ENCODE measurements around the gene CYP20A1. TPM values are rescaled to one million over a fixed set of nuclear protein-coding genes. Genes with fewer than 3 reads are reported as not detected.
"Not testable (repeated sequence)": the region's sequence is repeated elsewhere in the genome, so short reads cannot be mapped to it uniquely, and the experiment has no call there.

CYP20A1 gene
- total RNA-seq, 2 donors from 2014 or later: 22.9 to 27.8 TPM

DNA sequence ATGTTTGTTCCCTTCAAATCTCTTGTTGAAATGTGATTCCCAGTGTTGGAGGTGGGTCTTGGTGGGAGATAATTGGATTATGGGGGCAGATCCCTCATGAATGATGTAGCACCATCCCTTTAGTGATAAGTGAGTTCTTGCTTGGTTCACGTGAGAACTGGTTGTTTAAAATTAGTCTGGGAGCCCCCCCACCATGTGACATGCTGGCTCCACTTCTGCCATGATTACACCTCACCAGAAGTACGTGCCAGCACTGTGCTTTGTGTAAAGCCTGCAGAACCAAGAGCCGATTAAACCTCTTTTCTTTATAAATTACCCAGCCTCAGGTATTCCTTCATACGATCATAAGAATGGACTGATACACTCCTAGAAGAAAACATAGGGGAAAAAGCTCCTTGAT, 99.5 kb downstream of the CYP20A1 start:
- Histone ChIP-seq H3K27me3 (ENCODE audit: control insufficient read depth, insufficient read depth, low read length, poor library complexity, severe bottlenecking) (no peaks in the 10 kb centered on the region), H3K9me3 (ENCODE audit: control insufficient read depth, low read length) (no peaks in the 10 kb centered on the region), H3K4me1 (ENCODE audit: control insufficient read depth, insufficient read depth, low read length) (peaks cover 7% of the 10 kb centered on the region), H3K27ac (ENCODE audit: low read depth, low read length) (no peak overlapping the region), H3K36me3 (ENCODE audit: control insufficient read depth, insufficient read depth, low read length) (no peaks in the 10 kb centered on the region), H3K9ac (ENCODE audit: extremely low read depth, low read length, poor library complexity, severe bottlenecking) (no peak overlapping the region), H3K4me3 (ENCODE audit: low read length) (no peak overlapping the region)
- Mint-ChIP-seq H3K9me3 (no peaks in the 10 kb centered on the region), H3K27ac (peak overlapping the region; percentile 38), H3K4me3 (no peak overlapping the region), H3K4me1 (peaks cover 14% of the 10 kb centered on the region), H3K36me3 (ENCODE audit: low read depth) (peaks cover 25% of the 10 kb centered on the region), H3K27me3 (ENCODE audit: insufficient read depth) (no peaks in the 10 kb centered on the region)
- DNase-seq: no peak
- TF ChIP-seq CTCF (conservative IDR thresholded peaks at IDR 0.05): no peak
- WGBS, 2 experiments (ENCODE audit: insufficient coverage in 1 of 2, insufficient read length in 1 of 2): 75 to 78% methylated on average over 1 to 4 of the region's 4 CpGs

DNA sequence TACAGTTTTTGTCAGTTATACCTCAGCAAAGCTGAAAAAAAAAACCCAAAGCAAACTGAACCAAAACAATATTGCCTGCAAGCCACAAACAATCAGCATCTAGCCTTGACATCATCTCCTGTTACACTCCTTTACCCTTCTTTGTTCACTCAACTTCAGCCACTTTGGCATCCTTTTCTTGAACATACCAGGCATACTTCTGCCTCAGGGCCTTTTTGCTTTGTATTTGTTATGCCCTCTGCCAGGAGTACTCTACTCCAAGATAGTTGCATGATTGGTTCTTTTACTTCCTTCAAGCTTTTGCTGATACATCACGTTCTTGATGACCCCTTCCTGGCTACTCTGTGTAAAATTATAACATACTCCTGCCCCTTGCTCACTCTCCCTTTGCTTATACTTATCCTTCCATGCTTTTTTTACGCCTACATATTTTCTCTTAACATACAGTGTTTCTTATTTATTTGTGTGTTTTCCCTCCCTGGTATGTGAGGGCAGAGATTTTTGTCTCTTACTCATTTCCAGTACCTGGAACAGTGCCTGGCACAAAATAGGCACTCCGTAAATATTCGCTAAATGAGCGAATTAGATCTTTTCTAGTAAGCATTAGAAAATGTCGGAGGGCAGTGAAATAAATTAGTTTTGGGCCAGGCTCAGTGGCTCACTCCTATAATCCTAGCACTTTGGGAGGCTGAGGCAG, 102.1 kb downstream of the CYP20A1 start:
- no peak for DNase-seq
- Mint-ChIP-seq H3K27me3 (ENCODE audit: insufficient read depth) (no peaks in the 10 kb centered on the region), H3K36me3 (ENCODE audit: low read depth) (peaks cover 38% of the 10 kb centered on the region), H3K4me1 (peaks cover 14% of the 10 kb centered on the region), H3K27ac (peak overlapping the region; percentile 1), H3K9me3 (no peaks in the 10 kb centered on the region), H3K4me3 (no peak overlapping the region)
- peaks cover 7% of the 10 kb centered on the region for H3K4me1 ChIP-seq (ENCODE audit: control insufficient read depth, insufficient read depth, low read length)
- H3K36me3 ChIP-seq (ENCODE audit: control insufficient read depth, insufficient read depth, low read length): peaks cover 7% of the 10 kb centered on the region
- H3K4me3 ChIP-seq (ENCODE audit: low read length): no peak overlapping the region
- H3K9ac ChIP-seq (ENCODE audit: extremely low read depth, low read length, poor library complexity, severe bottlenecking): no peak overlapping the region
- WGBS, 2 experiments (ENCODE audit: insufficient coverage in 1 of 2, insufficient read length in 1 of 2): 90 to 94% methylated on average over 5 to 6 of the region's 6 CpGs
- peaks cover 5% of the 10 kb centered on the region for H3K9me3 ChIP-seq (ENCODE audit: control insufficient read depth, low read length)
- no peak for TF ChIP-seq CTCF (conservative IDR thresholded peaks at IDR 0.05)
- H3K27me3 ChIP-seq (ENCODE audit: control insufficient read depth, insufficient read depth, low read length, poor library complexity, severe bottlenecking): no peaks in the 10 kb centered on the region
- H3K27ac ChIP-seq (ENCODE audit: low read depth, low read length): peak overlapping the region; percentile 29

DNA sequence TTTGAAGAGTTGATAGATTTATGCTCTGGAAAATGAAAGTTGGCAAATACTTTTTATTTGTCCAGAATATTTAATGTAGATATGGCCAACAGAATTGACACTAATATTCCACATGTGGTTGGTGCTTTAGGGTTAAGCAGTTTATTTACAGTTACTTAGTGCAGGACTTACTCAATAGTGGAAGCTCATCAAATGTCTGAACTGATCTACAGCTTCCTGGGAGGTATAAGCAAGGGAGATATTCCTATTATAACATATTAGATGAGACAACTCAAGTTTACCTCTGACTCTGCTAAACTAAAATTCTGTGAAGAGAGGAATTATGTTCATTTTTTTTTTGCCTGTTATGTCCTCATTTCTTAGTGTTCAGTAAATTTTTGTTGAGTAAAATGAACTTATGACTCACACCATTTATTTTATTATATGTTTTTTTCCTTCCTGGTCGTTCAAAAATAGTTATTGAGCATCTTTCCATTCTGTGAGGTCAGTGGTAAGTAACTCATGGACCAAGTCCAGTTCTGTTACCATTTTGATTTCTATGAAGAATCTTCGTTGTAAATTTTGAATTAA, 103.0 kb downstream of the CYP20A1 start:
- peaks cover 5% of the 10 kb centered on the region for H3K9me3 ChIP-seq (ENCODE audit: control insufficient read depth, low read length)
- 86 to 89% methylated on average over 1 to 2 of the region's 2 CpGs for WGBS, 2 experiments (ENCODE audit: insufficient coverage in 1 of 2, insufficient read length in 1 of 2)
- DNase-seq: no peak
- peaks cover 7% of the 10 kb centered on the region for H3K36me3 ChIP-seq (ENCODE audit: control insufficient read depth, insufficient read depth, low read length)
- H3K27ac Mint-ChIP-seq: no peak overlapping the region
- peaks cover 35% of the 10 kb centered on the region for H3K36me3 Mint-ChIP-seq (ENCODE audit: low read depth)
- H3K27ac ChIP-seq (ENCODE audit: low read depth, low read length): no peak overlapping the region
- no peak for TF ChIP-seq CTCF (conservative IDR thresholded peaks at IDR 0.05)
- H3K4me1 Mint-ChIP-seq: peaks cover 21% of the 10 kb centered on the region
- H3K27me3 ChIP-seq (ENCODE audit: control insufficient read depth, insufficient read depth, low read length, poor library complexity, severe bottlenecking): no peaks in the 10 kb centered on the region
- no peaks in the 10 kb centered on the region for H3K9me3 Mint-ChIP-seq
- peaks cover 8% of the 10 kb centered on the region for H3K4me1 ChIP-seq (ENCODE audit: control insufficient read depth, insufficient read depth, low read length)
- no peaks in the 10 kb centered on the region for H3K27me3 Mint-ChIP-seq (ENCODE audit: insufficient read depth)
- H3K4me3 Mint-ChIP-seq: no peak overlapping the region
- no peak overlapping the region for H3K9ac ChIP-seq (ENCODE audit: extremely low read depth, low read length, poor library complexity, severe bottlenecking)
- no peak overlapping the region for H3K4me3 ChIP-seq (ENCODE audit: low read length)

DNA sequence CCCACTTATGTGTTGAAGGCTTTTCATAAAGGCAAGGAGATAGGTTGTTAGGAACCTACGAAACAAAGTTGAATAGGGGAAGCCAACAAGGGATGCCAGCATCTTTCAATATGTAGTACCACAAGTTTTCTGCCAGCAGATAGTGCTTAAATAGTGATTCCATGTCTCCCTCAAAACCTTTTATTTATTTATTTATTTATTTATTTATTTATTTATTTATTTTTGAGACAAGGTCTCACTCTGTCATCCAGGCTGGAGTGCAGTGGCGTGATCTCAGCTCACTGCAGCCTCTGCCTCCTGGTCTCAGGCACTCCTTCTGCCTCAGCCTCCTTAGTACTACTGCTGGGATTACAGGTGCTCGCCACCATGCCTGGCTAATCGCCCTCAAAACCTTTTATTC, 103.6 kb downstream of the CYP20A1 start:
- H3K9me3 Mint-ChIP-seq; H3K27me3 Mint-ChIP-seq (ENCODE audit: insufficient read depth); H3K36me3 ChIP-seq (ENCODE audit: control insufficient read depth, insufficient read depth, low read length); DNase-seq; H3K4me3 Mint-ChIP-seq; H3K4me3 ChIP-seq (ENCODE audit: low read length); H3K9me3 ChIP-seq (ENCODE audit: control insufficient read depth, low read length); H3K27ac Mint-ChIP-seq; H3K27me3 ChIP-seq (ENCODE audit: control insufficient read depth, insufficient read depth, low read length, poor library complexity, severe bottlenecking); H3K27ac ChIP-seq (ENCODE audit: low read depth, low read length); H3K9ac ChIP-seq (ENCODE audit: extremely low read depth, low read length, poor library complexity, severe bottlenecking): not testable (repeated sequence)
- peaks cover 31% of the 10 kb centered on the region for H3K36me3 Mint-ChIP-seq (ENCODE audit: low read depth)
- H3K4me1 ChIP-seq (ENCODE audit: control insufficient read depth, insufficient read depth, low read length): peaks cover 12% of the 10 kb centered on the region
- WGBS, 2 experiments (ENCODE audit: insufficient coverage in 1 of 2, insufficient read length in 1 of 2): 99% methylated on average over 4 of the region's 4 CpGs; no CpG with 5 or more reads in 1 of the 2 experiments
- peaks cover 26% of the 10 kb centered on the region for H3K4me1 Mint-ChIP-seq

All from endodermal cell (in vitro differentiated cells).